ENCODE data around the gene CRMP1. TPM values are rescaled to one million over a fixed set of nuclear protein-coding genes. Genes with fewer than 3 reads are reported as not detected.

CRMP1 gene
- total RNA-seq, 2 donors from 2014 or later, result 0.37 to 1.1 TPM

DNA sequence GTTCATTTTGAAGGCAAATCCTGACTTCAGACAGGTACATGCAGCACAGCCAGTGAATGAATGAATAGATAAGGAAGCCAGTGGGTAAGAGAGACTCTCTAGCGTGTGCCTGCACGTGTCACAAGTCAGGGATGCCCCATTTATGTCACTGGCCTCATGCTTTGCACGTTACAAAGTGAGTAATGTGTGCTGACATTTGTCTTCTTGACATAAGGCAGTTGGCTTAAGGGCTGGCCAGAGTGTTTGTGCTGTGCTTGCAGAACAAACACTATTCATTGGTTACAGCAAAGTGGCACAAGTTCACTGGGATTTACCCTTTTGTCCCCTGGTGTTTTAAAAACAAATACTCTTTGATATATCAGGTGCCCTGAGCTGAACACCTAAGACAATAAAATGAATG lies 55.9 kb downstream of the CRMP1 start:
- no peak for DNase-seq (ENCODE audit: low spot score)
- Histone ChIP-seq H3K27me3 (no peaks in the 10 kb centered on the region), H3K4me3 (no peak overlapping the region), H3K4me1 (peaks cover 0 to 5% of the 10 kb centered on the region in 2 donors), H3K36me3 (no peaks in the 10 kb centered on the region), H3K27ac (no peak overlapping the region), H3K9me3 (no peaks in the 10 kb centered on the region)
- TF ChIP-seq CTCF (IDR thresholded peaks at IDR 0.05), result no peak

DNA sequence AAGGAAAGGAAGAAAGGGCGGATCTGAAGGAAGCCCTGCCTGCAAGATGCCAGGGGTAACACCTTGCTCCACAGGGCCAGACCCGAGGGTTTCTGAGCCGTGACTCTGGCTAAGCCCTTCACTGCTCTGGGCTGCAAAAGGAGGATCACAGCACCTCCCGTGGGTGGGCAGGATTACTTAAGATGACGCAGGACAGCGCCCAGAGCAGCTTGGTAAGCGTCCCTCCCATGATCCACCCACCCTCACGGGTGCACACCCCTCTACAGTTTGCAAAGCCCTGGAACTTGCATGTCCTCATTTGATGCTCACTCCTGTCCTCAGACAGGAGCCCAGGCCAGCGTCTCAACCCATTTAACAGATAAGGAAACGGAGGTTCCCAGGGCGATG lies 64.9 kb downstream of the CRMP1 start:
- H3K27ac ChIP-seq, result no peak overlapping the region
- no peak for TF ChIP-seq CTCF (IDR thresholded peaks at IDR 0.05)
- H3K27me3 ChIP-seq, result no peaks in the 10 kb centered on the region
- peaks cover 0 to 9% of the 10 kb centered on the region in 2 donors for H3K4me1 ChIP-seq
- H3K9me3 ChIP-seq, result no peaks in the 10 kb centered on the region
- H3K36me3 ChIP-seq, result no peaks in the 10 kb centered on the region
- no peak for DNase-seq (ENCODE audit: low spot score)
- H3K4me3 ChIP-seq, result no peak overlapping the region

GRCh38 chr4:5827108-5828004 lies 65.5 kb downstream of the CRMP1 start:
- Histone ChIP-seq H3K36me3 (no peaks in the 10 kb centered on the region), H3K27ac (no peak overlapping the region), H3K4me3 (no peak overlapping the region), H3K4me1 (peaks cover 0 to 9% of the 10 kb centered on the region in 2 donors), H3K27me3 (no peaks in the 10 kb centered on the region), H3K9me3 (no peaks in the 10 kb centered on the region)
- DNase-seq (ENCODE audit: low spot score), result no peak
- TF ChIP-seq CTCF (IDR thresholded peaks at IDR 0.05), result no peak

- H3K4me3 ChIP-seq, result no peak overlapping the region
- no peak overlapping the region for H3K27ac ChIP-seq
- H3K27me3 ChIP-seq, result no peaks in the 10 kb centered on the region
- DNase-seq (ENCODE audit: low spot score), result no peak
- TF ChIP-seq CTCF (IDR thresholded peaks at IDR 0.05), result no peak
- no peaks in the 10 kb centered on the region for H3K36me3 ChIP-seq
- H3K9me3 ChIP-seq, result no peaks in the 10 kb centered on the region
- peaks cover 0 to 9% of the 10 kb centered on the region in 2 donors for H3K4me1 ChIP-seq
Measured at GRCh38 chr4:5826437-5827107, 66.3 kb downstream of the CRMP1 start.

GRCh38 chr4:5825321-5826041 lies 67.4 kb downstream of the CRMP1 start:
- H3K27me3 ChIP-seq, result no peaks in the 10 kb centered on the region
- peaks cover 10% of the 10 kb centered on the region for H3K36me3 ChIP-seq
- no peak overlapping the region for H3K4me3 ChIP-seq
- peaks cover 0 to 9% of the 10 kb centered on the region in 2 donors for H3K4me1 ChIP-seq
- TF ChIP-seq CTCF (IDR thresholded peaks at IDR 0.05), result no peak
- no peaks in the 10 kb centered on the region for H3K9me3 ChIP-seq
- no peak for DNase-seq (ENCODE audit: low spot score)
- H3K27ac ChIP-seq, result no peak overlapping the region

Data from right atrium auricular region (tissue), 2 donors.